GM12878 (cell line): Measurements from ENCODE around the gene C19orf47.

Experiments used
- CEBPB ChIP-seq, 2 experiments: fragments of 150-350 bp in 1 of 2; IDR thresholded peaks; 2 replicates each; pipeline ENCODE4 v1.6.1; 2012 to 2014; ENCODE audit warnings: low read depth in 2 of 2, low read length in 2 of 2, borderline replicate concordance in 1 of 2, inconsistent platforms in 1 of 2
- CREB1 ChIP-seq: IDR thresholded peaks from 2 replicates; pipeline ENCODE4 v1.6.1; 2012; ENCODE audit warnings: low read depth, mild to moderate bottlenecking, inconsistent platforms
- EGR1 ChIP-seq, 2 experiments: IDR thresholded peaks; 1 replicate in 1 of 2; 2 replicates in 1 of 2; pipeline ENCODE4 v1.6.1; 2011 to 2012; ENCODE audit warnings: low read depth in 2 of 2, low read length in 2 of 2, borderline replicate concordance in 1 of 2, mild to moderate bottlenecking in 1 of 2, moderate library complexity in 1 of 2
- EP300 ChIP-seq, 2 experiments: fragments of 150-350 bp in 1 of 2; IDR thresholded peaks; 2 replicates each; pipeline ENCODE4 v1.6.1; 2011 to 2012; ENCODE audit warnings: low read depth in 2 of 2, low read length in 2 of 2, borderline replicate concordance in 1 of 2, improper control_type of control experiment in 1 of 2, inconsistent platforms in 1 of 2; ENCODE audit not compliant: control insufficient read depth in 1 of 2
- EZH2 ChIP-seq: IDR thresholded peaks from 2 replicates; pipeline ENCODE4 v1.6.1; 2012; ENCODE audit warnings: low read depth, mild to moderate bottlenecking, control low read depth, inconsistent platforms, low read length, borderline replicate concordance; ENCODE audit not compliant: control insufficient read depth
- MEF2A ChIP-seq: IDR thresholded peaks from 2 replicates; pipeline ENCODE4 v1.6.1; 2011; ENCODE audit warnings: low read depth, mild to moderate bottlenecking, low read length, moderate library complexity; ENCODE audit not compliant: insufficient read depth
- POLR2A ChIP-seq: IDR thresholded peaks from 2 replicates; pipeline ENCODE4 v1.6.1; 2011; ENCODE audit warnings: low read depth, mild to moderate bottlenecking, low read length
- RELA ChIP-seq: fragments of 450-650 bp; IDR thresholded peaks from 2 replicates; pipeline ENCODE4 v1.8.0; 2014; ENCODE audit warnings: borderline replicate concordance; ENCODE audit not compliant: partially characterized antibody
- TAF1 ChIP-seq: IDR thresholded peaks from 2 replicates; pipeline ENCODE4 v1.6.1; 2011; ENCODE audit warnings: mild to moderate bottlenecking, low read depth, low read length, borderline replicate concordance
- ZNF274 ChIP-seq: IDR thresholded peaks from one replicate; pipeline ENCODE4 v1.8.0; 2011; ENCODE audit not compliant: insufficient read length, insufficient read depth
- TF ChIP-seq, protein P1 (sequence below), 3 experiments: IDR thresholded peaks in 2 of 3; conservative IDR thresholded peaks in 1 of 3; 2 replicates each; pipeline ENCODE4 v1.5.1; 2011; ENCODE audit warnings: low read depth in 3 of 3, low read length in 3 of 3, mild to moderate bottlenecking in 3 of 3, control low read depth in 2 of 3, moderate library complexity in 2 of 3, inconsistent platforms in 1 of 3, mixed read lengths in 1 of 3; ENCODE audit not compliant: control insufficient read depth in 2 of 3, insufficient read depth in 1 of 3; ENCODE audit errors: extremely low read depth in 1 of 3
- TF ChIP-seq, protein P2 (sequence below): fragments of 150-350 bp; IDR thresholded peaks from 2 replicates; pipeline ENCODE4 v1.6.1; 2016; ENCODE audit warnings: low read depth, low read length

DNA sequence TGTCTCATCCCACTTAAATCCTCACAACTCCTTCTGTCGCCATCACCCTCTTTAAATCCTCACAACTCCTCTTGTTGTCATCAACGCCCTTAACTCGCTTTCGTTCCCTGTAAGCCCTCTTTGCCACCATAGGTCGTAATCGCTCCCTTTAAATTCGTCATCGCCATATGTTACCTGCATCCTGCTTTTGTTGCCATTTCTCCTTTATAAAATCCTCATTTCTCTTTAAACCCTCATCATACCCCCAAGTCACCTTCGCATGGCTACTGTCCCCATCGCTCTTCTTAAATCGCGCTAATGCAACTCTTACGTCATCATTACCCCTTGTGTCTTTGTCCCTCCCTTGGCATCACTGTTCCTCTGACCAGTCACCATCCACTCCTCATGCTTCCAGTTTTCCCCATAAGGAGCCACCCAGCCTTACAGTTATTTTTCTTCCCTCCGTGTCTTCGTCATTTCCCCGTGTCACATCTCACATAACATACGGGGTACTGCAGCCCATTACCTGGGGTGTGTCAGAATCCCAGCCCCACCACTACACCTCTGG is 837 bp upstream of the C19orf47 start:
- TF ChIP-seq RELA = no peak
- no peak for TF ChIP-seq EZH2
- TF ChIP-seq EGR1 (IDR thresholded peaks at IDR 0.05; ENCODE audit: borderline replicate concordance in 1 of 2, low read depth in 2 of 2, low read length in 2 of 2) = no peak
- TF ChIP-seq, protein P1, sequence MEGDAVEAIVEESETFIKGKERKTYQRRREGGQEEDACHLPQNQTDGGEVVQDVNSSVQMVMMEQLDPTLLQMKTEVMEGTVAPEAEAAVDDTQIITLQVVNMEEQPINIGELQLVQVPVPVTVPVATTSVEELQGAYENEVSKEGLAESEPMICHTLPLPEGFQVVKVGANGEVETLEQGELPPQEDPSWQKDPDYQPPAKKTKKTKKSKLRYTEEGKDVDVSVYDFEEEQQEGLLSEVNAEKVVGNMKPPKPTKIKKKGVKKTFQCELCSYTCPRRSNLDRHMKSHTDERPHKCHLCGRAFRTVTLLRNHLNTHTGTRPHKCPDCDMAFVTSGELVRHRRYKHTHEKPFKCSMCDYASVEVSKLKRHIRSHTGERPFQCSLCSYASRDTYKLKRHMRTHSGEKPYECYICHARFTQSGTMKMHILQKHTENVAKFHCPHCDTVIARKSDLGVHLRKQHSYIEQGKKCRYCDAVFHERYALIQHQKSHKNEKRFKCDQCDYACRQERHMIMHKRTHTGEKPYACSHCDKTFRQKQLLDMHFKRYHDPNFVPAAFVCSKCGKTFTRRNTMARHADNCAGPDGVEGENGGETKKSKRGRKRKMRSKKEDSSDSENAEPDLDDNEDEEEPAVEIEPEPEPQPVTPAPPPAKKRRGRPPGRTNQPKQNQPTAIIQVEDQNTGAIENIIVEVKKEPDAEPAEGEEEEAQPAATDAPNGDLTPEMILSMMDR (IDR thresholded peaks at IDR 0.05 in 2 of 3, conservative IDR thresholded peaks at IDR 0.05 in 1 of 3; ENCODE audit: control insufficient read depth in 2 of 3, extremely low read depth in 1 of 3, insufficient read depth in 1 of 3, low read depth in 3 of 3, low read length in 3 of 3) = no peak
- no peak; the same call in 1 of the 2 replicates for TF ChIP-seq CREB1
- no peak for TF ChIP-seq ZNF274
- no peak for TF ChIP-seq MEF2A
- no peak; the same call in 1 of the 2 replicates for TF ChIP-seq TAF1
- TF ChIP-seq CEBPB (IDR thresholded peaks at IDR 0.05; ENCODE audit: borderline replicate concordance in 1 of 2, low read depth in 2 of 2, low read length in 2 of 2) = no peak
- TF ChIP-seq POLR2A = no peak
- TF ChIP-seq, protein P2, sequence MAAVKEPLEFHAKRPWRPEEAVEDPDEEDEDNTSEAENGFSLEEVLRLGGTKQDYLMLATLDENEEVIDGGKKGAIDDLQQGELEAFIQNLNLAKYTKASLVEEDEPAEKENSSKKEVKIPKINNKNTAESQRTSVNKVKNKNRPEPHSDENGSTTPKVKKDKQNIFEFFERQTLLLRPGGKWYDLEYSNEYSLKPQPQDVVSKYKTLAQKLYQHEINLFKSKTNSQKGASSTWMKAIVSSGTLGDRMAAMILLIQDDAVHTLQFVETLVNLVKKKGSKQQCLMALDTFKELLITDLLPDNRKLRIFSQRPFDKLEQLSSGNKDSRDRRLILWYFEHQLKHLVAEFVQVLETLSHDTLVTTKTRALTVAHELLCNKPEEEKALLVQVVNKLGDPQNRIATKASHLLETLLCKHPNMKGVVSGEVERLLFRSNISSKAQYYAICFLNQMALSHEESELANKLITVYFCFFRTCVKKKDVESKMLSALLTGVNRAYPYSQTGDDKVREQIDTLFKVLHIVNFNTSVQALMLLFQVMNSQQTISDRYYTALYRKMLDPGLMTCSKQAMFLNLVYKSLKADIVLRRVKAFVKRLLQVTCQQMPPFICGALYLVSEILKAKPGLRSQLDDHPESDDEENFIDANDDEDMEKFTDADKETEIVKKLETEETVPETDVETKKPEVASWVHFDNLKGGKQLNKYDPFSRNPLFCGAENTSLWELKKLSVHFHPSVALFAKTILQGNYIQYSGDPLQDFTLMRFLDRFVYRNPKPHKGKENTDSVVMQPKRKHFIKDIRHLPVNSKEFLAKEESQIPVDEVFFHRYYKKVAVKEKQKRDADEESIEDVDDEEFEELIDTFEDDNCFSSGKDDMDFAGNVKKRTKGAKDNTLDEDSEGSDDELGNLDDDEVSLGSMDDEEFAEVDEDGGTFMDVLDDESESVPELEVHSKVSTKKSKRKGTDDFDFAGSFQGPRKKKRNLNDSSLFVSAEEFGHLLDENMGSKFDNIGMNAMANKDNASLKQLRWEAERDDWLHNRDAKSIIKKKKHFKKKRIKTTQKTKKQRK = no peak
- no peak for TF ChIP-seq EP300 (IDR thresholded peaks at IDR 0.05; ENCODE audit: borderline replicate concordance in 1 of 2, control insufficient read depth in 1 of 2, low read depth in 2 of 2, low read length in 2 of 2)
